Measurements from ENCODE around the gene CETN2.
"Not testable (repeated sequence)": the region's sequence is repeated elsewhere in the genome, so short reads cannot be mapped to it uniquely, and the experiment has no call there.

CETN2 gene

DNA sequence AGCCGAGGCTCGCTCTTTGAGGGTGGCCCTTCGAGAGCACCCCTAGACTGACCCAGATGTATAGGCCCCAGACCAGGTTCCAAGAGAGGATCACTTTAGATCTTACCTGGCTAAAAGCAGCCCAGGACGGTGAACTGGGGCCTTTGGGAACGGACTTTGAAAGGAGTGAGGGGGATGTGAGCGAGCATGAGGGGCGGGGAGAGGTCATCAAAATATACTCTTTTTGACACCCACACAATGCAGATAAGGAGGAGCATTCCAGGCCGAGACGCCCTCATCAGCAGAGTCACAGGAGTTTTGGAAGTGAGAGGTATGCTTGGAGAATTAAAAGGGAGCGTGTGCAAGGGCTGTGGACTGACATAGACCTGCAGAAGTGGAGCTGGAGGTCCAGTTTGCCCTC is 834 bp upstream of the CETN2 start:
- no peak for DNase-seq

DNA sequence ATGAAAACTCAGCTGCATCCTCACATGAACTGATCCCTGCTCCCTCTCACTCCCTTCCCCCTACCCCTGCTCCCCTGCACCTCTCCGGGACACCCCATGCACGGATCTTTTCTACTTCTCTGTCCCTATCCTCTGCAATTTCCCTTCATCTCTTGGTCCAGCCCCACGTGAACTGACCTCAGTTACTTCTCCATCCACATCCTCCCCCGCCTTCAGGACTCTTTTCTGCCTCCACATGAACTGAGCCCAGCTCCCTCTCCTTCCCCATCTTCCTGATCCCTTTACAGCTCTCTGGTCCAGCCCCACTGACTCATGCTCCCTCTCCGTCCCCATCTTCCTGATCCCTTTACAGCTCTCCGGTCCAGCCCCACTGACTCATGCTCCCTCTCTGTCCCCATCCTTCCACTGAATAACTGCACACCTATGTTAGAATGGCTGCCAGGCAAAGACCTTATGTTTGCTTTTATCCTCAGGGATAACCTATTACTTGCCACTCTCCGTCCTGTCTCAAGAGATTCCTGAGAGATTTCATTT is 5.6 kb downstream of the CETN2 start:
- no peak for DNase-seq

DNA sequence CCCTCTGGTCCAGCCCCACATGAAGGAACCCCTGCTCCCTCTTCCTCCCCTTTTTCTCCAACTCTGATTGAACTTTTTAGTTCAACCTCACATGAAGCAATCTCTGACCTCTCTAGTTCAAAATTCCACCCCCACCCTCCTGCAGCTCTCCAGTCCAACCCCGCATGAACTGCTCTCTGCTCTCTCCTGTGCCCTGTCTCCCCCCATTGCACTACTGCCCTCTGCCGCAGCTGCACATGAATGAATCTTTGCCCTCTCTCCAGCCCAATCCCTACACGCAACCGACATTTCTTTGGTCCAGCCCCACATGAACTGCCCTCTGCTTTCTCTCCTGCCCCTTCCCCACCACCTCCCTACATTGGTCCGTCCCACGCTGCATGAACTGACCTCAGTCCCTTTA is 6.9 kb downstream of the CETN2 start:
- DNase-seq = no peak

DNA sequence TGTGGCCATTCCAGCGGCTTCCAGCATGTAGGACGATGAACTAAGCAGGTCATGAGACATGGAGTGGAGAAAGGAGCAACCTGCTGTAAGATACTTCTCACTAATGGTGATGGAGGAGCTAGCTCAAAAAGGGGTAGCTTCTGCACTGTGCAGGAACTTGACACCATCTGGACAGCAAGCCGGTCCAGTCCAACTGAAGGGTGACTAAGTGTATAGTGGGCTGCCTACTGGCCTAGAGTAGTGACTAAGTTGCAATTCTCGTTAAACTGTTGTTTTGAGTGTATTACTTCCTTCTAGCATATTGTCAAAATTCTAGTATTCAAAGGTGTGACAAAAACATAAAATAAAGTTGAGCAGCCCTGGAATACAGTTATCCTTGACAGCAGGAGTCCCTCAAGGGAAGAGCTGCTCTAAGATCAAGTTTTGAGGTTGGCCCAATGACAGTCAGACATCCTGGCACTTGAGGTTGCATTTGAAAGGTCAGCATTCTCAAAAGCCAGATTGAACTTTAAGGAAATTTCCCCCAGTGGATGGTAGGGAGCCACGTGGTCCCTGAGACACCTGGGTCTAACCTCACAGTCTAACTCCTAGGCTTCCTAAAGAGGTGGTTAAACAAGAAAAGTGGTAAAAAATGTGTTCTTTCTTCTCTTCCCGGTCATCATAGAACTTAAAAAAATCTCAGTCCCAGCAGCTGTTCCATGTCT is 8.0 kb downstream of the CETN2 start:
- DNase-seq = no peak

DNA sequence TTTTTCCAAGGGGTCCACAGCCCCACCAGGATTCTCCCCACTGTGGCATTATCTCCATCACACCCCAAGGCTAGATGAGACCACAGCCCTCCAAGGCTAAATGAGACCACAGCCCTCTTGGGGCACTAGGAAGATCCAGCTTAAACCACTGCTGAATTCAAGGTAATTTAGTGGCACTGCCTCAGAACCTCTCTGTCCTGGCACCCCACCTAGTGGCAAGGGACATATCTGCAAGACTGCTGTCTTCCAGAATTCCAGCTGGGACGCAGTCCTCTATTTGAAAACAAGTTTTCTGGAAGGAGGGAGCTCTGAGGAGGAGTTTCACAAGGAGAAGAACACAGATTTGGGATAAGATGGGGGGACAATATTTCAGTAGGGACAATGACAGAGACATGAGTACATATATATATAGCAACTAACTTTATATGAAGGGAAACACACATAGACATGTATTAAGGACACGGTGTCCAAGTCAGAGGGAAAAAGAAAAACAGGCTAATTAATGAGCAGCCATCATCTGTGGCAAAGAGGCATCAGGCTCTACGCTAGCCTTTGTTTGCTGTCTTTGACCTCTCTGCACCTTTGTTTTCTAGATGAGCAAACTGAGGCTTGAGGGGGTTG is 9.3 kb downstream of the CETN2 start:
- no peak for DNase-seq

DNA sequence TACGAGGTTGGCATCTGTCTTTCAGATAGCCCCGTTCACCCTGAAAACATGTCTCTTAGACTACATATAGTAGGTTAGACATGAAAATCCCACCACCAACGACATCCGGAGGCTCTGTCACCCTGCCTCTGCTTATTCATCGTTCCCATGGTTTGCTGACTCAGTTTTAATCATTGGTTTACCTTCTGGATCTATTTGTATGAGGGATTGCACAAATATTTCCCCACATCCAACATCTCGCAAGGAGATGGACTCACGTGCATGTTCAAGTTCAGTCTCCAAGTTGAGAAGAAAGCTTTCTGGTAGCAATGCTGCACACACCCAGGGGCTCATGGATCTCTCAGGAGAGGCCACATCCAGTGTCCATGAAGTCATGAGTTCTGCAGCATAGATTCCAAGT is 10.8 kb downstream of the CETN2 start:
- no peak for DNase-seq

DNA sequence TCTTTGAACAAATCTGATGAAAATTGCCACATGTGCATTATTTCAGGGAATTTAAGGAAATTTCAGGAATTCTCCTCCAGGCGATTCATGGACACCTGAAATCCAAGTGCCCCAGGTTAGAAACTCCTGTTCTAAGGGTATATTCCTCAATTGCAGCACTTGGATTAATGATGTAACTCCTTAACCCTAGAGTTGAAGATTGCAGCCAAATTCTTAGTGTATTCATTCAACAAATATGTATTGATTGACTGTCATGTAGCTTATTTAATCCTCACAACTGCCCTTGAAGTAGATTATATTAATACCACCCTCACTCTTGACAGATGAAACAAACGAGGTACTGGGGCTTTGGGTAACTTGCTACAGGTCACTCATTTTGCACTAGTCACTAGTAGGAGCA is 11.3 kb downstream of the CETN2 start:
- DNase-seq = no peak

DNA sequence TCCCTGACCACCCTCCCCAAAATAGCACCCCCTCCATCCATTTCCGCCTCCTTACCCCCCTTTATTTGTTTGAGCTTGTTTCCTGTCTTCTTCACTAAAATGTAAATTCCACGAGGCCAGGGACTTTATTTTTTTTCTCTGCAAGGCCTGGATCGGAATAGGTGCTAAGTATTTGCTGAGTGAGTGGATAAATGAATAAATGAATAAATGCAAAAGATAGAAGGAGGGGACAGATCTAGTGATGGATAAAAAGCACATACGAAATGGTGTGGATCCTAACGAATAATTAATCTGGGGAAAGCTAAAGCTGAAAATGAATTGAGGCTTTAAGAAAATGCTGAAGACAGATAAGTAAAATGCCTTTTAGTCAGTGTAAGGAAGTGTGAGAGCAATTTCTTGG is 12.2 kb downstream of the CETN2 start:
- no peak for DNase-seq

DNA sequence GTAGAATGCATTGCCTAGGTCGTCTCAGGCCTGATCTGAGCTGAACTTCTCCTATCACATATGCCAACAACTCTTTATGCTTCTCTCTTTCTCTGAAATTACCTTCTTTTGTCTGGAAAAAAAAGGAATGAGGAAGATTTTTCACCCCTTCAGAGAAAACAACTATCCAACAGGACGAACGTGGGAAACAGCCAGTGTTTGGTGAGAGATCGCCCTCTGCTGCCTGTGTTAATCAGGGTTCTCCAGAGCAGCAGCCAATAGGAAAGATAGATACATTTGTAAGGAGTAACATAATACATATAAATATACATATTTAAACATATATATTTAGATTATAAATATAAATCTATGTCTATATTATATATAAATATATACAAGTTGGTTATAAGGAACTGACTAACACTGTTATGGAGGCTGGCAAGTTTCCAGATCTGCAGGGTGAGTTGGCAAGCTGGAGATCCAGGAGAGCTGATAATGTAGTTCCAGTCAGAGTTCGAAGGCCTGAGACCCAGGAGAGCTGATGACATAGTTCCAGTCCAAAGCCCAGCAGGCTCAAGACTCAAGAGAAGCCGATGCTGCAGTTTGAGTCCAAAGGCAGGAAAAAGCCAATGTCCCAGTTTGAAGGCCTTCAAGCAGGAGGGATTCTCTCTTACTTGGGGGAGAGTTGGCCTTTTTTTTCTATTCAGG is 13.3 kb downstream of the CETN2 start:
- no peak for DNase-seq

DNA sequence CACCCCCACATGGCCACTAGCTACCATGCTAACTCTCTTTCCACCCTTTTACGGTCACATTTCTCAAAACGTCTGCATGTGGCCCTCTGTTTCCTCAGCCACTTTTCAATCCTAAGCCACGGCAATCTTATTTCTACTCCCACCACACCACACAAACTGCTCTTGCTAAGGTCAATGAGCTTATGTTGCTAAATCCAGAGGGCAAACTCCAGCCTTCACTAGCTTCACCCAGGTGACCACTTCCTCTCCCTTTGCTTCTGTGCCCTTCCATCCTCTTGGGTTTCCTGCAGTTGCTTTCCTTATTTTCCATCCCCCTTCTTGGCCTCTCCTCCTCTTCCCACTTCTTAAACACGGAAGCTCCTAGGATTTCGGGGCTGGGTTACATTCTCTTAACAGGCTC is 16.5 kb downstream of the CETN2 start:
- DNase-seq = no peak

DNA sequence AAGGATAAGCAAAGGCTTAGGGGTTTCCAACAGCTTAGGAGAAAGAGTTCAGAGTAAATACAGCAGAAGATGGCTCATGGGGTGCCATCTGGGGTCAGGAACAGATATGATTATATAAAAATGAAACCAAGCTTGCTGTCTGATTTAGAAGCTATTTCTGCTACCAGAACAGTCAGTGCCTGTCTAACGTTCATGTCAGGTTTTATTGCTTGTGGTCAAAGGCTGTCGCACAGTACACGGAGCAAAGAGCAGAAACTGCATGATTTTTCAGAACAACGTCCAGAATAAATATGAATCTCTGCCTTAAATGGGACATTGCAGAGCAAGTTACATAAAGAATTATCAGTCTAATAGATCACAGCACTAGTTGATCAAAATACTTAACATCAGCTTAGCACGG is 17.4 kb downstream of the CETN2 start:
- DNase-seq = no peak

DNA sequence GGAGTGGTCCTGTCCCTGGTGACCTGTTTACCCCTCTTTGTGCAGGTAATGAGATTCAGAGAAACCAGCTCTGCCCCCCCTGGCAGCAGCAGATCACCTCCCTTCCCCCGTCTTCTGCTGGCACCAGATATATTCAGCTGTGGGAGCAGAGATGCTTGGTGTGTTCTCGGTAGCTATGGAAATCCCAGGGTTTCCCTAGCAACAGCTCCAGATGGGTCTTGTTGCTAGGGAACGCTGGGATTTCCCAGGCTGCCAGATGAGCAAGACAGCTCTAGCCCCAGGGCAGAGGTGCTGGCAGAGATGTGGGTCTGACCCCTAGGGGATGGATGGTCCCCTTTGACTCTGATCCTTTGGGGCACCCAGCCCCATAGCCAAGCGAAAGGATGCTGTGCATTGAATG is 20.2 kb downstream of the CETN2 start:
- DNase-seq = no peak

DNA sequence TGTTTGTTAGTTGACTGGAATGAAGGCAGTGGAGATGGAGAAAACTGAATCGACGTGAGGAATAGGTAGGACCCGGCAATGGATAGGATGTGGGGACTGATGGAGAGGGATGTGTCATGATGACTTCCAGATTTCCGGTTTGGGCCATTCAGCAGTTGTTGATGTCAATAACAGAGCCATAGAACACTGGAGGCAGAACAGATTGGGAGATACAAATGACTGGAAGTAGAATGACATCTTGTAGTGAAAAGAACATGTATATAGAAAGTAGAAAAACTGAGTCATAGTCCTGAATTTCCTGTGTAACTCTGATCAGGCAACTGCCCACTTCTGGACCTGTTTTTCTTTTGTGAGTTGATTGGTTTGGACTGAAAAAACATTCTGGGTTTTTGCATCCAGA is 24.5 kb downstream of the CETN2 start:
- DNase-seq = no peak

DNA sequence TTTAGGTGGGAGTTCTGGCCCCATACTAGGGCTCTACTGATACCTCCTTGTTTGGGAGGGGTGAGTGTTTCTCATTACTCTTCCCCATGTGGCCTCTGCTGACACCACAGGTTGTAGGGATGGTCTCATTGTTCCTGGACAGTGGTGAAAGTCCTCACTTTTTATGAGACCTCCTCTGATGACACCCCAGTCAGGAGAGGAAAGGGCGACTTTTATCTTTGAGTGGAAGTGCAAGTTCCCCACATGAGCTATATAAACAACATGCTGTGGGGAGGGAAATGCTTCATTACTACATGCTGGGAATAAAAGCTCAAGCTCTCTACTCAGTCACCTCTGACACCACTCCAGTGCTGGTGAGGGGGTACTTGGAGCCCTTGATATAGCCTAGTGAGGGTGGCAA is 31.6 kb downstream of the CETN2 start:
- no peak for DNase-seq

DNA sequence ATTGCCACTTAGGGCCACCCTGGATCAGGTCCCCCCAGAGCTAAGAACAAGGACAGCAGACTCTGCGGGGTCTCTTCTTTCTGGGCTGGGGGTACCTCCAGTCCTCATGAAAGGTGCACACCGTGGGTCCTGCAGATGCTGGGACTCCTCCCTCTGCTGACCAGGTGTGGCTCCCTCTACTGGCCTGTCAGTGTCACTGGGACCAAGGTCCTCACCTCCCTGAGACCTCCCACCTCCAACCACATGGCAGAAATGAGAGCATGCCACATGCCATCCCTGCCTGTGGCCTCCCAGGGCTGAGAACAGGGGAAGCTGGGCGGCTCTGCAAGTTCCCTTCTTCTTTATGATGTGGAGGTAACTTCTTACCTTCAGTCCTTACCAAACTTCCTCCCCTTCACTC is 43.5 kb downstream of the CETN2 start:
- DNase-seq = not testable (repeated sequence)
